Skeletal muscle satellite cell (primary cell): ENCODE results near the gene KRTAP10-5.
"Not testable (repeated sequence)": the region's sequence is repeated elsewhere in the genome, so short reads cannot be mapped to it uniquely, and the experiment has no call there.

ENCODE experiments used
- H3K27me3 ChIP-seq: 2 replicates; pipeline ENCODE4 v1.7.0; 2013; ENCODE audit warnings: low read length; ENCODE audit not compliant: control insufficient read depth, insufficient read depth
- H3K36me3 ChIP-seq: 2 replicates; pipeline ENCODE4 v1.7.0; 2013; ENCODE audit warnings: mild to moderate bottlenecking, control low read depth, low read length; ENCODE audit not compliant: insufficient read depth
- H3K4me1 ChIP-seq: 2 replicates; pipeline ENCODE4 v1.7.0; 2013; ENCODE audit warnings: low read length; ENCODE audit not compliant: control insufficient read depth, insufficient read depth
- H3K4me2 ChIP-seq: 2 replicates; pipeline ENCODE4 v1.7.0; 2013; ENCODE audit warnings: mild to moderate bottlenecking, low read length
- H3K4me3 ChIP-seq: 2 replicates; pipeline ENCODE4 v1.7.0; 2013; ENCODE audit warnings: low read length
- H3K9ac ChIP-seq: 2 replicates; pipeline ENCODE4 v1.7.0; 2013; ENCODE audit warnings: mild to moderate bottlenecking, low read depth, low read length, moderate library complexity
- H3K9me3 ChIP-seq: replicated peaks from 2 replicates; pipeline ENCODE4 v1.7.0; 2013; ENCODE audit warnings: mild to moderate bottlenecking, control low read depth, low read length

Gene KRTAP10-5

DNA sequence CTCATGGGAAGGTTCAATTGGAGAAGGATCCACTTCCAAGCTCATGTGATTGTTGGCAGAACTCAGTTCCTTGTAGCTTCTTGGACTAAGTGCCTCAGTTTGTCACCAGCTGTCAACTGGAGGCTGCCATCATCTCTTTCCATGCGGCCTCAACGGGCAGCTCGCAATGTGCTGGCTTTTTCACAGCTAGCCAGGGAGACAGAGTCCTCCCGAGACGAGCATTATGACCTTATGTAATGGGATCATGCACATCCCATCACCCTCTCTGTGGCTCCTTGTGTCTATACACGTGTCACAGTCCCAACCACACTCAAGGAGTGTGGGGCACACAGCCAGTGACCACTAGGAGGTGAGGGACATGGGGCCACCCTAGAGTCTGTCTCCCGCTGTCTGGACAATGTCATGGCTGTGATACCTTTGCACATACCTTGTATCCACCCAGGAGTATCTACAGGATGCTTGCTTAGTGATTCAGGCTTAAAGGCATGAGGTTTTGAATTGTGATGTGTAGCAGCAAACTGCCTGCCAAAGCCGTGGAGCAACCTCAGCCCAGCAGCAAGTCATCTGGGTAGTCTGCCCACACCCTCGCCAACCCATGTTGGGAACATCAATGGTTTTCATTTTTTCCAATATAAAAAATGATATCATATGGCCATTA, 15.8 kb upstream of the KRTAP10-5 start:
- H3K36me3 ChIP-seq, result no peaks in the 10 kb centered on the region
- no peak overlapping the region for H3K4me2 ChIP-seq
- peaks cover 5% of the 10 kb centered on the region for H3K4me1 ChIP-seq
- H3K4me3 ChIP-seq, result no peak overlapping the region
- no peak overlapping the region for H3K9ac ChIP-seq
- no peaks in the 10 kb centered on the region for H3K9me3 ChIP-seq
- H3K27me3 ChIP-seq, result peaks cover 78% of the 10 kb centered on the region

DNA sequence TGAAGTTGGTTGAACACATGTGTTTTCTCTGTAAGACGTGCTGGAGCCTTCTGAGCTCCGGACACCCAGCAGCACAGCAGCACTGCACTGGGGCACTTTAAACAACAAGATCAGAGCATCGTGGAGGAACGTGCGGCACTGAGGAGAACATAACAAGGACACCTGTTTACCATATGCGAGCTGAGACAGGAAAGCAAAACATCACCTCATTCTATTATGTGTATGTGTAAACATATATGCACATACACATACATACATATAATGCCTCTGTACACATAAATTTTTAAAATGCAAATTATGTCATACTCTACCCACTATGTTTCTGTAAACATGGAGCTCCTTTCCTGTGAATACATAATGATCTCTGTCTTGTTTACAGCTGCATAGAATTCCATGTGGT, 15.1 kb upstream of the KRTAP10-5 start:
- Histone ChIP-seq H3K4me1 (peaks cover 5% of the 10 kb centered on the region), H3K4me2 (no peak overlapping the region), H3K9ac (no peak overlapping the region), H3K4me3 (no peak overlapping the region), H3K27me3 (peaks cover 76% of the 10 kb centered on the region), H3K9me3 (no peaks in the 10 kb centered on the region), H3K36me3 (no peaks in the 10 kb centered on the region)

DNA sequence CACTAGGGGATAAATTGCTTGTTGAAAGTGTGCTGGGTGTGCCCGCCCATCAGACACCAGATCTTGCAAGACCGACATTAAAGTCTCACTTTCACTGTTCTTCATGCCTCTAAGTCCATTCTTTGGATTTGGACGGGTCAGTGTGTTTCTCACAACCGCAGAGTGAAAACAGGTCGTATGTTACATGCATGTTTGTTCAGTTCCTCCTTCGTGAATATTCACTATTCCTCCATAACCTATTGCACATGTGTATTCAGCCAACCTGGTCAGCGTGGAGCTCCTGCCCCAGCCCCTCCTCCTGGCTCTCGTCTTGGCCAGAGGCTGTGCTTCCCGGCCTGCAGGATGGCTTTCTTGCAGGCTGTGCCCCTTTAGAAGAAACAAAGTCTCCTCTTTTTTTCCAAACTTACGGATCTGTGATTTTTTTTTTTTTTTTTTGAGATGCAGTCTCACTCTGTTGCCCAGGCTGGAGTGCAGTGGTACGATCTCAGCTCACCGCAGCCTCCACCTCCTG, 14.1 kb upstream of the KRTAP10-5 start:
- Histone ChIP-seq H3K9me3 (no peaks in the 10 kb centered on the region), H3K4me2 (no peak overlapping the region), H3K36me3 (no peaks in the 10 kb centered on the region), H3K4me3 (no peak overlapping the region), H3K27me3 (peaks cover 73% of the 10 kb centered on the region), H3K9ac (no peak overlapping the region), H3K4me1 (peaks cover 5% of the 10 kb centered on the region)

DNA sequence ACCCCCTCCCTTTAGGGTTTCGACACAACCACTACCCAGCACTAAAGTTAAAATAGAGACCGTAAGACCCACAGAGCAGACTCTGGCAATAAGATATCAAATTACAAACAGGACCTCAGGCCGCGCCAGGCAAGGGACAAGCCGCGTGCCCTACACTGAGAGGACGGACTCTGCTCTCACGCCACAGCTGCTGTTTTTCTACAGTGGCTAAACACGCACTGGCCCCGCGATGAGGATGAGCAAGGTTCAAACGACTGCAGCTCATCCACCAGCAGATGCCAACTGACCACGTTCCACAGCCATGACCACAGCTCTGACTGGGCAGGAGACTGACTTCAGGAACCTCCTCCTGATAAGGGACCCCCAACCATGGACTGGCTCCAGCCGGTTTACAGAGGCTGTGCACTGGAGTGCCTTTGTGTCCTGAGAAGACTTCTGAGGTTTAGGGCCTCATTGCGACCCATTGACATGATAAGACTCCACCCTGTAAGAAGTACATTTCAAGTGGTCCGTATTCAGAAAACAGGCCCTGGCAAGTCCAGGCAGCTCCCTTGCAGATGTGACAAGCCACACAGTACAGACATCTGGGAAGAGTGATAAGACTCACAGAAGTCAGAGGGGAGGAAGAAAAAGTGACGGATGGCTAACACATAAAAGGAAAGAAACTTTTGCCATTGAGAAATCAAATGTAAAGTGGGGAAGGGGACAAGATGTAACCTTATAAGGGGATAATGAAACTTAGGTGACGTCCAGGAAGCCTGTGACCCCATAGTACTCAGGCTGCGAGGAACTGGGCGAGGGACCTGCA, 13.4 kb upstream of the KRTAP10-5 start:
- Histone ChIP-seq H3K9ac (no peak overlapping the region), H3K36me3 (no peaks in the 10 kb centered on the region), H3K4me1 (peaks cover 5% of the 10 kb centered on the region), H3K9me3 (no peaks in the 10 kb centered on the region), H3K4me3 (no peak overlapping the region), H3K27me3 (peaks cover 70% of the 10 kb centered on the region), H3K4me2 (peak overlapping the region; percentile 32)

DNA sequence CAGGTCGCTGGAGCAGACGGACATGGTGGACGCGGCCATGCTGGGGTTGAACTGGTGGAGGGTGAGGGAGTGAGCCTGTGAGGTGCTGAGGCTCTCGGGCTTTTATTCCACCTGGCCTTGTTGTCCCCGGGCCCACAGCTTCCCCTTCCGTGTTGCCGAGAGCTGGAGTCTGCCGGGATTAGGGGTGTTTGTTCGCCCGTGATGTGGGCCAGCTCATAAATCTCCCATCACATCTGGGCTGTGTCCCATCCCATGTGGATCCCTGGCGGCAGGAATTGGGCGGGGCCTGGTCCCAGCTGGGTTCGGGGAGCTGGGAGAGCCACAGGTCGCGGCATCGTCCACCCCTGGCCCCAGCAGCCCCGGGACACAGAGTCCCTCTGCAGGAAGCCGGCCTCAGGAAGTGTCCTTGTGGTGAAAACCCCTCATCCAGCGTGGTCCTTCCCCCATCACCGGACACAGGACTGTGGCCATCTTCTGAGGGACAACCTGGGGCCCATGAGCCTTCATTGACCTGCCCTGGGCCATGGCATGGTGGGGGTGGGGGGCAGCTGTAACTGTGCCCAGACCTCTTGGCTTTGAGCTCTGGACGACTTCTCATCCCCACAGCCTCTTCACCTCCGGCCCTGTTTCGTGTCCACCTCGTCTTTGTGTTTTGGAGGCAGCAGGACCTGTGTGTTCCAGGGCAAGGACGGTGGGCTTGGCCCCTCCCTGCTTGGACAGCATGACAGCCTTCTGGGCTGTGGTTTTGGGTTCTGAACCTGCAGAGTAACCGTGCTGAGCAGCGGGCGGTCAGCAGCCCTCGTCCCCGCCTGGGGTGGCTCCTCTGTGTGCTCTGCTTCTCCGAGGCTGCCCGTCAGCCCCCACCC, 12.3 kb upstream of the KRTAP10-5 start, which contains the start of gene KRTAP10-6:
KRTAP10-6 (minus strand) TSS at position 60 of the 866 bp plus-strand sequence; CDS start at position 39, 21 bp downstream.
- H3K9me3 ChIP-seq, result no peaks in the 10 kb centered on the region
- H3K4me2 ChIP-seq, result peak within 1 kb of the TSS; percentile 32
- peaks cover 5% of the 10 kb centered on the region for H3K4me1 ChIP-seq
- no peak within 1 kb of the TSS for H3K9ac ChIP-seq
- H3K36me3 ChIP-seq, result no peaks in the 10 kb centered on the region
- no peak within 1 kb of the TSS for H3K4me3 ChIP-seq
- peaks cover 61% of the 10 kb centered on the region for H3K27me3 ChIP-seq

DNA sequence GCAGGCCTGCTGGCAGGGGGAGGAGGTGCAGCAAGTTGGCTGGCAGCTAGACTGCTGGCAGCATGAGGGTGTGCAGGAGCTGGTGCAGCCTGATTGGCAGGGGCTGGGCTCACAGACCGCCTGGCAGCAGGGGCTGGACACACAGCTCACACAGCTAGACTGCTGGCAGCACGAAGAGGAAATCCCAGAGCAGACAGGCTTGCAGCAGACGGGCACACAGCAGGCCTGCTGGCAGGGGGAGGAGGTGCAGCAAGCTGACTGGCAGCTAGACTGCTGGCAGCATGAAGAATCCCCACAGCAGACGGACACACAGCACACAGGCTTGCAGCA, 11.4 kb upstream of the KRTAP10-5 start:
- H3K9ac ChIP-seq, H3K36me3 ChIP-seq, H3K4me3 ChIP-seq, H3K4me1 ChIP-seq, H3K4me2 ChIP-seq, H3K9me3 ChIP-seq: not testable (repeated sequence)
- H3K27me3 ChIP-seq, result peaks cover 60% of the 10 kb centered on the region

DNA sequence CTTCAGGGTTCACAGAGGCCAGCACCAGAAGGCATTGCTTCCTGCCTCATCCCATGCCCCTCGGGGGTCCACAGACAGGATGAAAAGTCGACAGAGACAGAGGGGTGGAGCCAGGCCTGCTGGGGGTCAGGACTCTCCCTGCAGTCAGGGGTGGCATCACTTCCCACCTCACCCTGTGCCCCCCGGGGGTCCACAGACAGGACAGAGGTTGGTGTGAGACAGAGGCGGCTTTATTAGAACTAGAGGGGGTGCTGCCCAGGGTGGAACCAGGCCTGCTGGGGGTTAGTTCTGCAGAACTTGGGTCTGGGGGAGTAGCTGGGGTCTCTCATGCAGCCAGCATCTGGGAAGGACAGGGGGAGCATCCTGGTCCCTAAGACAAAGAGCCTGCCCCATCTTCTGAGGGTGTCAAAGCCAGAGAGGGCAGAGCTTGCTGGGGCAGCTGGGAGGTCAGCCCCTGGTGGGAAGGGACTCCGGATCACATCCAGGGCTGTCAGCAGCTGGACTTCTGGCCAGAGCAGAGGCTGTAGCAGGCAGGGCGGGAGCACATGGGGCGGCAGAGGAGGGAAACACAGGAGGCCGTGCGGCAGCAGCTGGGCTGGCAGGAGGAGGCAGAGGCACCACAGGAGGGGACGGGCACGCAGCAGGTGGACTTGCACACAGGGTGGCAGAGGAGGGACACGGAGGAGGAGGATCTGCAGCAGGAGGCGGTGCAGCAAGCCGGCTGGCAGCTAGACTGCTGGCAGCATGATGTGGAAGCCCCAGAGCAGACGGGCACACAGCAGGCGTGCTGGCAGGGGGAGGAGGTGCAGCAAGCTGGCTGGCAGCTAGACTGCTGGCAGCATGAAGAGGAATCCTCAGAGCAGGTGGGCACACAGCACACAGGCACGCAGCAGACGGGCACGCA, 10.7 kb upstream of the KRTAP10-5 start:
- not testable (repeated sequence) for H3K9ac ChIP-seq, H3K36me3 ChIP-seq, H3K4me3 ChIP-seq, H3K4me1 ChIP-seq, H3K9me3 ChIP-seq, H3K4me2 ChIP-seq
- peaks cover 54% of the 10 kb centered on the region for H3K27me3 ChIP-seq

DNA sequence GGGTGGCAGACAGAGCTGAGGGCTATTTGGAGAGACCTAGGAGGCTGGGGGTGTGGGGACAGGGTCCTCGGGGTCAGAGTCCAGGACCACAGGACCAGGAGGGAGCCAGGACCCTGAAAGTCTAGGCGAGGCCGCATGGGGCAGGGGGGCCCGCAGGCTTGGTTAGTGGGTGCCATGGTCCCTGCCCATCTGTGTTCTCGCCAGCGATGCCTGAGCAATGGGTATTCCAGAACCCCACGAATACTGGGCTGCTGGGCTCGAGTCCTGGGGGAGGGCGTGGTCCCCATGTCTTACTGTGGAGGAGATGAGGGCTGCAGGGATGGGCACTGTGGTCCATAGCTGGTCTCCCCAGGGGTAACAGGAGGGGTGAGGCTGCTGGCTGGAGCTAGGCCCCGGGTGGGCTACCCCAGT, 9.9 kb upstream of the KRTAP10-5 start:
- Histone ChIP-seq H3K27me3 (peaks cover 54% of the 10 kb centered on the region), H3K9me3 (no peaks in the 10 kb centered on the region), H3K4me2 (no peak overlapping the region), H3K4me1 (peaks cover 5% of the 10 kb centered on the region), H3K4me3 (no peak overlapping the region), H3K9ac (no peak overlapping the region), H3K36me3 (no peaks in the 10 kb centered on the region)

DNA sequence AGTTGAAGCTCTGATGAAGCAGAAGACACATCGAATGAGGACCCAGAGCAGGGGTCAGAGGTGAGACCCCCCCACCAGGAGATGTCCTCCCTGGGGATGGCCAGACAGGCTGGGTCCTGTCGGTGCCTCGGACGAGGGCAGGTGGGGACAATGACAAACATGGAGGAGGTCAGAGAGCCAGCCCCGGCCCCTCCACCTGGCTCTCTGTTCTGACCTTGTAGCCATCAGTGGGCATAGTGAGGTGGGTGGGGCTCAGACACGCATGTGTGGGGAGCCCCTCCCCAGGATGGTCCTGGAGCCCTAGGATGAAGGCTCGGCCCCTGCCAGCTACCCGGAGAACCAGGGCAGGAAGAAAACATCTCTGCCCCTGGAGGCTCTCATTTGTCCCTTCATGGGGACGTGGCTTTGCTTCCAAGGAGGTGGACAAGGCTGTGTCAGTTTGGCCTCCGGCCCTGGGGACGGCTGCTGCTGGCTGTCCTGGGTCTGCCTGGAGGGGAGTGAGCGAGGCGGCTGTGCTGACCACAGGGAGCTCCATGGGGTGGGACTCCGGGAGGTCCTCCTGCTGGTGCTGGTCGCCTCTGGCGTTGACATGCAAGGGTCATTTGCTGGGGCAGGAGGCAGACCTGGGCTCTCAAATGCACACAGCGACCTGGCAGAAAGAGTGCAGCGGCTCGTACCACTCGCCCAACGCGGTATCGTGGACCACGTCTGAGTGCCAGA, 9.3 kb upstream of the KRTAP10-5 start:
- no peak overlapping the region for H3K4me2 ChIP-seq
- peaks cover 54% of the 10 kb centered on the region for H3K27me3 ChIP-seq
- no peak overlapping the region for H3K4me3 ChIP-seq
- H3K36me3 ChIP-seq, result no peaks in the 10 kb centered on the region
- no peaks in the 10 kb centered on the region for H3K9me3 ChIP-seq
- peaks cover 5% of the 10 kb centered on the region for H3K4me1 ChIP-seq
- no peak overlapping the region for H3K9ac ChIP-seq

DNA sequence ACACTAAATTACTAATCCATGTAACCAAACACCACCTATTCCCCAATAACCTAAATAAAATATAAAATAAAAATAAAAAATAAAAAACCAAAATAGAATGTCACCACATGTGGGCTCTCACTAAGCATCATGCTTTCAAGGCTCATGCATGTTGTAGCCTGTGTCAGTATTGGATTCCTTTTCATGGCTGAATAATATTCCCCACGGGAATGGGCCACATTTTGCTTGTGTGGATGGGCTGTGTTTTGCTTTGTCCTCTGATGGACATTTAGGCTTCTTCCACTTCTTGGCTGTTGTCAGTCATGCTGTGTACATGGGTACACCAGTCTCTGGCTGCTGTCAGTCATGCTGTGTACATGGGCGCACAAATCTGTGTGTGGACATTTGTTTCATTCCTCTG, 8.7 kb upstream of the KRTAP10-5 start:
- no peaks in the 10 kb centered on the region for H3K9me3 ChIP-seq

More for the DNA sequence above, 8.7 kb upstream of the KRTAP10-5 start:
- peaks cover 5% of the 10 kb centered on the region for H3K4me1 ChIP-seq
- H3K4me3 ChIP-seq, result no peak overlapping the region
- peaks cover 55% of the 10 kb centered on the region for H3K27me3 ChIP-seq
- H3K36me3 ChIP-seq, result no peaks in the 10 kb centered on the region
- no peak overlapping the region for H3K4me2 ChIP-seq
- H3K9ac ChIP-seq, result no peak overlapping the region
